Naive thymus-derived CD4-positive, alpha-beta T cell (primary cell): ENCODE results near the gene MOBP. TPM values are rescaled to one million over a fixed set of nuclear protein-coding genes. Genes with fewer than 3 reads are reported as not detected.

Source experiments
- ATAC-seq: fragments of 150-1000 bp; cut with Tn5 transposase; 2 replicates; pipeline ENCODE4 v1.10.0; 2021; ENCODE audit warnings: mild to moderate bottlenecking, moderate library complexity
- CTCF ChIA-PET: fragments of 350-600 bp; sonication (Branson Sonifier 250); formaldehyde crosslinking; loops from one replicate; lab custom pipeline; 2021; ENCODE audit warnings: antibody characterized with exemption; lab: Charles Lee
- POLR2A ChIA-PET: fragments of 350-600 bp; sonication (Branson Sonifier 250); formaldehyde crosslinking; loops from one replicate; lab custom pipeline; 2021; ENCODE audit warnings: antibody characterized with exemption, inconsistent platforms; lab: Charles Lee
- DNase-seq, 9 donors: peaks; one replicate each; pipeline versions ENCODE4 v3.0.0 to v3.0.0-alpha.2; 2020 to 2022; ENCODE audit warnings: mixed read lengths in 1 of 9
- H3K27ac ChIP-seq: one replicate; pipeline ENCODE4 v1.7.0; 2013; ENCODE audit warnings: mild to moderate bottlenecking, low read depth, low read length, moderate library complexity
- H3K27me3 ChIP-seq, 2 donors: one replicate each; pipeline ENCODE4 v1.7.0; 2013; ENCODE audit warnings: low read length in 2 of 2, mild to moderate bottlenecking in 2 of 2, moderate library complexity in 2 of 2; ENCODE audit not compliant: control insufficient read depth in 2 of 2, insufficient read depth in 2 of 2
- H3K36me3 ChIP-seq, 3 experiments: 1 replicate in 2 of 3; 2 replicates in 1 of 3; pipeline ENCODE4 v1.7.0; 2013; ENCODE audit warnings: low read length in 3 of 3, mild to moderate bottlenecking in 3 of 3, moderate library complexity in 1 of 3; ENCODE audit not compliant: insufficient read depth in 3 of 3, control insufficient read depth in 2 of 3
- H3K4me1 ChIP-seq, 2 donors: one replicate each; pipeline ENCODE4 v1.7.0; 2013; ENCODE audit warnings: low read length in 2 of 2, mild to moderate bottlenecking in 2 of 2, moderate library complexity in 1 of 2; ENCODE audit not compliant: control insufficient read depth in 2 of 2, insufficient read depth in 2 of 2
- H3K4me3 ChIP-seq: 2 replicates; pipeline ENCODE4 v1.7.0; 2013; ENCODE audit warnings: mild to moderate bottlenecking, low read length
- H3K9me3 ChIP-seq, 3 experiments: 1 replicate in 2 of 3; 2 replicates in 1 of 3; pipeline ENCODE4 v1.7.0; 2013; ENCODE audit warnings: low read length in 3 of 3; ENCODE audit not compliant: control insufficient read depth in 2 of 3
- H3K27ac Mint-ChIP-seq, 9 donors: one replicate each; pipeline ENCODE4 v1.8.0; 2020 to 2022; ENCODE audit warnings: mixed read lengths in 9 of 9, mild to moderate bottlenecking in 8 of 9, moderate library complexity in 5 of 9, inconsistent platforms in 2 of 9
- H3K27me3 Mint-ChIP-seq, 5 donors: one replicate each; pipeline ENCODE4 v1.8.0; 2021 to 2022; ENCODE audit warnings: mixed read lengths in 5 of 5, mild to moderate bottlenecking in 1 of 5
- H3K36me3 Mint-ChIP-seq, 5 donors: one replicate each; pipeline ENCODE4 v1.8.0; 2020 to 2022; ENCODE audit warnings: mixed read lengths in 5 of 5, mild to moderate bottlenecking in 3 of 5, inconsistent platforms in 1 of 5
- H3K4me1 Mint-ChIP-seq, 7 donors: one replicate each; pipeline ENCODE4 v1.8.0; 2020 to 2022; ENCODE audit warnings: mixed read lengths in 7 of 7, mild to moderate bottlenecking in 3 of 7, inconsistent platforms in 1 of 7
- H3K4me3 Mint-ChIP-seq, 10 donors: one replicate each; pipeline ENCODE4 v1.8.0; 2020 to 2022; ENCODE audit warnings: mild to moderate bottlenecking in 10 of 10, mixed read lengths in 10 of 10, moderate library complexity in 6 of 10, inconsistent platforms in 2 of 10
- H3K9me3 Mint-ChIP-seq, 11 donors: one replicate each; pipeline ENCODE4 v1.8.0; 2020 to 2022; ENCODE audit warnings: mixed read lengths in 11 of 11, mild to moderate bottlenecking in 4 of 11, inconsistent platforms in 1 of 11, moderate library complexity in 1 of 11
- intact Hi-C, 2 donors: fragments of 100-400 bp; cut with micrococcal nuclease; formaldehyde crosslinking; loops; one replicate each; pipeline ENCODE4 v1.15.1; 2023
- polyA plus RNA-seq, 2 donors: library from polyadenylated mRNA; unstranded; fragments of 300-500 nt; fragmentation: Illumina TruSeq; gene quantifications; one replicate each; pipeline ENCODE4 v1.2.3, GENCODE V29; 2021
- total RNA-seq, 6 experiments: library from RNA in 5 of 6; stranded (reverse) in 5 of 6; gene quantifications; 1 replicate in 5 of 6; 2 replicates in 1 of 6; pipeline ENCODE4 v1.2.3 and lab custom pipeline; 2021 to 2026

Gene MOBP
- total and polyA plus RNA-seq, 7 experiments from 2014 or later: 0.07 TPM; not detected in 6

DNA sequence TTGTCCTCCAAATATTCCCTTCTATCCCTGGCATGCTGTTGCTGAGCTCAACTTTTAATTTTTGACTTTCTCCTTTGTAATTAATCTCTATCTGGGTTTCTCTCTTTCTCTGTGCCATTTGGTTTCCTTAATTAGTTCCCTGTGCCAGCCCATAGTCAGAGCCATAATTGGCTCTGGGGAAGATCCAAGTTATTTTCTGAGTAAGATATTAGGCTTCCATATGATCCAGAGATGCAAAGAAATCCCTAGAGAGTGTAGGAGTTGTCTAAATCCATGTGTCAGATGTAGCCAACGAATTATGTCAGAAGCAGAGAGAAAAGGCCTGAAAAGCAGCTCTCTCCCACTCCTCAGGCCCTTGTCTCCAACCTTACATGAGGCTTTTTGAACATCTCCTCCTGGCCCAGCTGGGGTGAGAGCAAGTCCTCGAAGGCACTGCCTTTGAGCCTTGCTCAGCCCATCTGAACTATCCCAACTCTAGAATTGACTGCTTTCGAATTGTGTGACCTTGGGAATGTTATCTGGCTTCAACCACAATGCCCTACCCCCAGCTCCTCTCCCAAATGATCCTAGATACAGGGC, 46.4 kb downstream of the MOBP start:
- H3K9me3 ChIP-seq: no peaks in the 10 kb centered on the region
- H3K27ac Mint-ChIP-seq: no peak overlapping the region
- H3K27me3 ChIP-seq: no peaks in the 10 kb centered on the region
- CTCF ChIA-PET: no interaction called here
- DNase-seq (no peak), ATAC-seq (no peak)
- no peaks in the 10 kb centered on the region for H3K9me3 Mint-ChIP-seq
- no peaks in the 10 kb centered on the region for H3K36me3 Mint-ChIP-seq
- H3K27ac ChIP-seq: no peak overlapping the region
- H3K36me3 ChIP-seq: no peaks in the 10 kb centered on the region
- no peak overlapping the region for H3K4me3 ChIP-seq
- H3K4me1 Mint-ChIP-seq: no peaks in the 10 kb centered on the region
- POLR2A ChIA-PET: no interaction called here
- intact Hi-C loops: no loop called here
- no peak overlapping the region for H3K4me3 Mint-ChIP-seq
- no peaks in the 10 kb centered on the region for H3K4me1 ChIP-seq
- peaks cover 0 to 21% (median 13%) of the 10 kb centered on the region in 5 donors for H3K27me3 Mint-ChIP-seq

DNA sequence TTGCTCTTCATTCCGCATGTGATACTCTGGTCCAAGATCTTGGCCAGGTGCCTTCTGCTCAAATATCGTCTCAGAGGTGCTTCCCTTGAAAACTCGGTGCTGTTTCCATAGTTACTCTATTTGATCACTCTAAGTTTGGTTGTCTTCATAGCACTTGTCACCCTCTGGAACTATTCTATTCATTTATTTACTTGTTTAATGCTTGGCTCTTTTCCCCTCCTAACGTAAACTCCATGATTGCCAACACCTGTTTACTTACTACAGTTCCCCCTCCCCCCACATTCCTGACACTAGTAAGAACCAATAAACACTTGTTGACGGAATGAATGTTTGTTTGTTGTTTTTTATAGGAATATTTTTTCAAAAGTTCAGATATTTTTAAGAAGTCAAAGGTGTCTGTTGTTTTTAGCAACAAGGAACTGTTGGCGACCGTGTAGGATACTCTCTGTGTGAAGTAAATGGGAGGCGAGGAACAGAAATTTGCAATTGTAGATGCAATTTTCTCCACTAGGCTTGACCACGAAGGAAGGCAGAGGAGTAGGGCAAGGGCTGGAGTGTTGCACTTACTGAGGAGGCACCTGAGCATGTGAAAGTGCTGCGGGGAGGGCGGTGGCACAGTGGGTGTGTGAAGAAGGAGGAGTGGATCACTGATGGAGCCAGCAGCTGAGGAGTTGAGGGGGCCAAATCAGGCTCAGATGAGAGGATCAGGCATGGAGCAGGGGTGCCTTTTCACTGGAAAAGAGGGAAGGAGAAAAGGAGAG, 48.4 kb downstream of the MOBP start:
- Mint-ChIP-seq H3K4me3 (no peak overlapping the region), H3K36me3 (no peaks in the 10 kb centered on the region), H3K4me1 (peaks cover 0 to 5% (median 0%) of the 10 kb centered on the region in 7 donors), H3K9me3 (no peaks in the 10 kb centered on the region), H3K27me3 (peaks cover 0 to 31% (median 27%) of the 10 kb centered on the region in 5 donors), H3K27ac (no peak overlapping the region)
- ATAC-seq (no peak), DNase-seq (no peak)
- Histone ChIP-seq H3K4me1 (no peaks in the 10 kb centered on the region), H3K36me3 (no peaks in the 10 kb centered on the region), H3K27me3 (no peaks in the 10 kb centered on the region), H3K27ac (no peak overlapping the region), H3K4me3 (no peak overlapping the region), H3K9me3 (no peaks in the 10 kb centered on the region)
- ChIA-PET POLR2A (no interaction called here), CTCF (no interaction called here)
- intact Hi-C loops: no loop called here

DNA sequence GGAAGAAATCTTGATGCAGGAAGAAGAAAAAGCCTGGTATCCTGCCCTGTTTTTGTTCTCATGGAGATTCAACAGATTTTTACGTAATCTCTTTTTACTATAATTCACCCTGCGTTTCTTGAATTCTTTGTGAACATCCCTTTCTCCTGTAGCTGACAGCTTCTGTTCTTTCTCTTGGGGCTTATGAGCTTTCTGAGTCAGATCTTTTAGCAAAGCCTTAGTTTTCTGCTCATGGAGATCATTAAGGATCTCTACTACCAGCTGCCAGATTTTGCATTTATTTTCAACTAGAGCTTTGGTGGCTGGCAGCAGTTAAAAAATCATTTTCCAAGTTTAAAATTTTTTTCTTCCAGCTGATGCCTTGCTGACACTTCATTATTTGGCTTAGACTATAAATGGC, 51.6 kb downstream of the MOBP start:
- CTCF ChIA-PET: interaction anchor here (0.7 kb wide), 1 partner anchor 592 kb away, joined by 4 read pairs; no protein-coding TSS in a partner anchor
- no peak overlapping the region for H3K4me3 ChIP-seq
- POLR2A ChIA-PET: no interaction called here
- no peak for DNase-seq
- peaks cover 0 to 7% (median under 1%) of the 10 kb centered on the region in 11 donors for H3K9me3 Mint-ChIP-seq
- H3K4me3 Mint-ChIP-seq: no peak overlapping the region
- H3K4me1 Mint-ChIP-seq: peaks cover 0 to 5% (median 0%) of the 10 kb centered on the region in 7 donors
- ATAC-seq: no peak
- no peaks in the 10 kb centered on the region for H3K4me1 ChIP-seq
- peaks cover 0 to 35% (median 29%) of the 10 kb centered on the region in 5 donors for H3K27me3 Mint-ChIP-seq
- no peaks in the 10 kb centered on the region for H3K36me3 ChIP-seq
- peaks cover 0 to 3% (median 0%) of the 10 kb centered on the region in 3 experiments for H3K9me3 ChIP-seq
- no peak overlapping the region for H3K27ac Mint-ChIP-seq
- no peaks in the 10 kb centered on the region for H3K36me3 Mint-ChIP-seq
- H3K27ac ChIP-seq: no peak overlapping the region
- no peaks in the 10 kb centered on the region for H3K27me3 ChIP-seq
- intact Hi-C loops: no loop called here

DNA sequence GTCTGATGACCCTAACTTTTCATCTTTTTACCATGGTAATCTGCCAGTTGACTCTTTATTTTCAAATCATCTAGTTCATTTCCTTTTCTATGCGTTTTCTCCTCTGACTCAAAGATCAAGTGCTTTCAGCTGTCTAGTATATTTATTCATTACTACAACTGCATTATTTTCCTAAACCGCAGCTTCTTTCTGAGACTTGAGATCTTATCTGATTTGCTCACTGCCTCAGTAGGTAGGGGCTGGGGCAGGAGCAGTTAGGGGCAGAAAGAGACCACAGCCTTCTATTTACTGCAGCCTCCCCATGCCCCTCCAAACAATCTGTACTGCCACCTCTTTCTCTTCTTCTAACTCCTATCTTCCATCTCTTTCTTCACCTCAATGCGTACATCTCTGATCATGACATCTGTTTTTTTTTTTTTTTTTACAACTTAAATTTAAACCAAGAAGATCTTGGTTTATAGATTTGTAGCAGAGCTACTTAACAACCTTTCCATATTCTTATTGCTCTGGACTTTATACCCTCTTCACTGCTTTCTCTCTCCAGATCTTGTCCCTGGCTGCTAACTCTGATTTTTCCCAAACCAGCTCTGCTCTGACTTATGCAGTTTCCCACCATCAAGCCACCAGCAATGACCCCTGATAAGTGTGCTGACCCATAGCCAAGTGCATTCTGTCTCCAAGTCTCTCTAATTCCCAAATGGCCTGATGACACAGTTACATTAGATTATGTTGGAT, 52.2 kb downstream of the MOBP start:
- Mint-ChIP-seq H3K36me3 (no peaks in the 10 kb centered on the region), H3K4me3 (no peak overlapping the region), H3K9me3 (peaks cover 0 to 12% (median 5%) of the 10 kb centered on the region in 11 donors), H3K27ac (no peak overlapping the region), H3K4me1 (peaks cover 0 to 5% (median 0%) of the 10 kb centered on the region in 7 donors), H3K27me3 (peaks cover 0 to 35% (median 28%) of the 10 kb centered on the region in 5 donors)
- H3K4me1 ChIP-seq: no peaks in the 10 kb centered on the region
- no peaks in the 10 kb centered on the region for H3K27me3 ChIP-seq
- peaks cover 0 to 4% (median 0%) of the 10 kb centered on the region in 3 experiments for H3K9me3 ChIP-seq
- H3K4me3 ChIP-seq: no peak overlapping the region
- intact Hi-C loops: no loop called here
- ChIA-PET POLR2A (no interaction called here), CTCF (interaction anchor here (0.7 kb wide), 1 partner anchor 592 kb away, joined by 4 read pairs; no protein-coding TSS in a partner anchor)
- no peak overlapping the region for H3K27ac ChIP-seq
- no peak for ATAC-seq
- H3K36me3 ChIP-seq: no peaks in the 10 kb centered on the region
- no peak for DNase-seq

DNA sequence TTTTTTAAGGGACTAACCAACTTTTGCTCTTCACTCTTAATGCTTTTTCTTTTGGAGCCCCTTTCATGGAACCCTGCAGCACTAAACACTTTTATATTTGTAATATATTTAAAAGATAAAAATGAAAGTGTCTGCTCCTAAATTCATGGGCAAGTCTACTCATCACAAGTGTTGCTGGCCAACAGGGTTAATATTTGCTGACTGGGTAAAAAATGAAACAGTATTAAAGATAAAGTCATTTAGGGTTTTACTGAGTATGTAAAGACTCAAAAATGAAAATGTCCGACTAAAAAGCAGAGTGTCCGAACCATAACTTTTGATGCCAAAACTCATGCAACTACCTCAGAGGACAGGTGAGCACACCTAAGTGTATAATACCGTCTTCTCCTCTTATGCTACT, 54.0 kb downstream of the MOBP start:
- Mint-ChIP-seq H3K27ac (no peak overlapping the region), H3K9me3 (peaks cover 3 to 18% (median 9%) of the 10 kb centered on the region in 11 donors), H3K36me3 (peaks cover 0 to 5% (median 0%) of the 10 kb centered on the region in 5 donors), H3K4me3 (no peak overlapping the region), H3K4me1 (peaks cover 0 to 5% (median 0%) of the 10 kb centered on the region in 7 donors), H3K27me3 (peaks cover 9 to 36% (median 28%) of the 10 kb centered on the region in 5 donors)
- Histone ChIP-seq H3K27me3 (no peaks in the 10 kb centered on the region), H3K27ac (no peak overlapping the region), H3K4me1 (no peaks in the 10 kb centered on the region), H3K36me3 (no peaks in the 10 kb centered on the region), H3K9me3 (peaks cover 0 to 4% (median 0%) of the 10 kb centered on the region in 3 experiments), H3K4me3 (no peak overlapping the region)
- intact Hi-C loops: no loop called here
- DNase-seq (no peak), ATAC-seq (no peak)
- CTCF ChIA-PET: no interaction called here
- POLR2A ChIA-PET: no interaction called here

DNA sequence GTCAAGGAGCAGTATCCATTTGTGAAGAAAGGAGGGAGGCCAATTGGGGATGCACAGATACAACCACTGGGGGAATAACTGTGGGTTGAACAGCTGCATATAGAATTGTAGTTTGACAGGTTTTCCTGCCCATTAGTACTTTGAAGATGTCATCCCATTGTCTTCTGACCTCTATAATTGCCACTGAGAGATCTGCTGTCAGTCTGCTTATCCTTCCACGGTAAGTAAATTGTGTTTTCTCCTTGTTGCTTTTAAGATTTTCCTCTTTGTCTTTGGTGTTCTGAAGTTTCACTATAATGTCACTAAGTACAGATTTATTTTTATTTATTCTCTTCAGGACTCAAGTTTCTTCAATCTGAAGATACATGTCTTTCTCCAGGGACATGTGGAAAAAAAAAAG, 56.6 kb downstream of the MOBP start:
- Mint-ChIP-seq H3K4me1 (peaks cover 0 to 5% (median 0%) of the 10 kb centered on the region in 7 donors), H3K27me3 (peaks cover 12 to 30% (median 25%) of the 10 kb centered on the region in 5 donors), H3K36me3 (peaks cover 0 to 5% (median 0%) of the 10 kb centered on the region in 5 donors), H3K4me3 (no peak overlapping the region), H3K9me3 (peaks cover 4 to 18% (median 9%) of the 10 kb centered on the region in 11 donors), H3K27ac (no peak overlapping the region)
- H3K27me3 ChIP-seq: no peaks in the 10 kb centered on the region
- CTCF ChIA-PET: no interaction called here
- H3K4me3 ChIP-seq: no peak overlapping the region
- intact Hi-C loops: no loop called here
- DNase-seq (no peak), ATAC-seq (no peak)
- peaks cover 0 to 4% (median 0%) of the 10 kb centered on the region in 3 experiments for H3K9me3 ChIP-seq
- POLR2A ChIA-PET: no interaction called here
- H3K27ac ChIP-seq: no peak overlapping the region
- H3K36me3 ChIP-seq: no peaks in the 10 kb centered on the region
- no peaks in the 10 kb centered on the region for H3K4me1 ChIP-seq
